ENCODE data around the gene PPM1L. TPM values are rescaled to one million over a fixed set of nuclear protein-coding genes. Genes with fewer than 3 reads are reported as not detected.

Gene PPM1L
- total and polyA plus RNA-seq, 2 donors (not counting 1 experiment from before 2014, with no cell fraction given) = 1.1 to 12.0 TPM

- H3K9ac ChIP-seq (ENCODE audit: low read length) = no peak overlapping the region
- no peaks in the 10 kb centered on the region for H3K9me3 Mint-ChIP-seq (ENCODE audit: insufficient read depth)
- no peaks in the 10 kb centered on the region for H3K27me3 ChIP-seq (replicated peaks in 1 of 4; ENCODE audit: control extremely low read depth in 1 of 4, control insufficient read depth in 3 of 4, insufficient read depth in 4 of 4, low read length in 3 of 4)
- no peaks in the 10 kb centered on the region for H3K9me3 ChIP-seq (ENCODE audit: control extremely low read depth in 1 of 3, control insufficient read depth in 2 of 3, insufficient read depth in 1 of 3, low read length in 2 of 3)
- H3K27ac Mint-ChIP-seq = no peak overlapping the region
- no peaks in the 10 kb centered on the region for H3K79me2 ChIP-seq (ENCODE audit: control insufficient read depth, insufficient read depth, low read length)
- no CpG with 5 or more reads among the region's 1 CpG for whole genome bisulfite sequencing (ENCODE audit: insufficient coverage)
- H2AFZ ChIP-seq (ENCODE audit: insufficient read depth, low read depth, low read length, poor library complexity, severe bottlenecking) = no peak overlapping the region
- no peaks in the 10 kb centered on the region for H3K27me3 Mint-ChIP-seq
- DNase-seq (no peak), ATAC-seq (ENCODE audit: low read depth) (no peak)
- no peaks in the 10 kb centered on the region for H3K4me1 Mint-ChIP-seq
- no peaks in the 10 kb centered on the region for H3K4me1 ChIP-seq (ENCODE audit: control insufficient read depth in 2 of 2, insufficient read depth in 2 of 2, low read length in 2 of 2)
- H3K4me3 ChIP-seq (ENCODE audit: control extremely low read depth in 1 of 5, extremely low read depth in 1 of 5, insufficient read depth in 1 of 5, low read depth in 2 of 5, low read length in 4 of 5) = no peak overlapping the region
- H4K20me1 ChIP-seq (ENCODE audit: control insufficient read depth, insufficient read depth, low read length, poor library complexity, severe bottlenecking) = no peaks in the 10 kb centered on the region
- H3K27ac ChIP-seq (ENCODE audit: low read length in 2 of 2) = no peak overlapping the region
- no peaks in the 10 kb centered on the region for H3K36me3 ChIP-seq (replicated peaks in 1 of 2; ENCODE audit: control extremely low read depth in 1 of 2, control insufficient read depth in 1 of 2, extremely low read depth in 1 of 2, insufficient read depth in 2 of 2, low read length in 1 of 2)
- TF ChIP-seq CTCF (IDR thresholded peaks at IDR 0.05) = no peak
- no peak for TF ChIP-seq EZH2 (IDR thresholded peaks at IDR 0.05; ENCODE audit: borderline replicate concordance, insufficient read depth, low read depth, low read length, poor library complexity, severe bottlenecking)
- POLR2A ChIA-PET = no interaction called here
- no peak overlapping the region for H3K4me3 Mint-ChIP-seq
- CTCF ChIA-PET = interaction anchor here (1.1 kb wide), 1 partner anchor 12 kb away, joined by 3 read pairs; no protein-coding TSS in a partner anchor
- intact Hi-C loops (cut with micrococcal nuclease) = no loop called here
- no peak overlapping the region for H3K4me2 ChIP-seq (replicated peaks; ENCODE audit: low read depth, low read length, poor library complexity, severe bottlenecking)
These were observed 64.4 kb downstream of the PPM1L start for GRCh38 chr3:160820430-160820829.

GRCh38 chr3:160822936-160823335, 66.9 kb downstream of the PPM1L start:
- H3K79me2 ChIP-seq (ENCODE audit: control insufficient read depth, insufficient read depth, low read length) = no peaks in the 10 kb centered on the region
- H3K4me1 ChIP-seq (ENCODE audit: control insufficient read depth in 2 of 2, insufficient read depth in 2 of 2, low read length in 2 of 2) = no peaks in the 10 kb centered on the region
- no peak overlapping the region for H3K4me2 ChIP-seq (replicated peaks; ENCODE audit: low read depth, low read length, poor library complexity, severe bottlenecking)
- no peaks in the 10 kb centered on the region for H3K4me1 Mint-ChIP-seq
- no peak overlapping the region for H2AFZ ChIP-seq (ENCODE audit: insufficient read depth, low read depth, low read length, poor library complexity, severe bottlenecking)
- H3K36me3 ChIP-seq (replicated peaks in 1 of 2; ENCODE audit: control extremely low read depth in 1 of 2, control insufficient read depth in 1 of 2, extremely low read depth in 1 of 2, insufficient read depth in 2 of 2, low read length in 1 of 2) = no peaks in the 10 kb centered on the region
- no peak overlapping the region for H3K27ac ChIP-seq (ENCODE audit: low read length in 2 of 2)
- H3K27me3 Mint-ChIP-seq = no peaks in the 10 kb centered on the region
- intact Hi-C loops (cut with micrococcal nuclease) = no loop called here
- no peaks in the 10 kb centered on the region for H4K20me1 ChIP-seq (ENCODE audit: control insufficient read depth, insufficient read depth, low read length, poor library complexity, severe bottlenecking)
- TF ChIP-seq CTCF (IDR thresholded peaks at IDR 0.05) = no peak
- TF ChIP-seq EZH2 (IDR thresholded peaks at IDR 0.05; ENCODE audit: borderline replicate concordance, insufficient read depth, low read depth, low read length, poor library complexity, severe bottlenecking) = no peak
- H3K27me3 ChIP-seq (replicated peaks in 1 of 4; ENCODE audit: control extremely low read depth in 1 of 4, control insufficient read depth in 3 of 4, insufficient read depth in 4 of 4, low read length in 3 of 4) = no peaks in the 10 kb centered on the region
- ChIA-PET POLR2A (no interaction called here), CTCF (no interaction called here)
- no peaks in the 10 kb centered on the region for H3K9me3 Mint-ChIP-seq (ENCODE audit: insufficient read depth)
- H3K9me3 ChIP-seq (ENCODE audit: control extremely low read depth in 1 of 3, control insufficient read depth in 2 of 3, insufficient read depth in 1 of 3, low read length in 2 of 3) = no peaks in the 10 kb centered on the region
- no peak overlapping the region for H3K4me3 Mint-ChIP-seq
- H3K4me3 ChIP-seq (ENCODE audit: control extremely low read depth in 1 of 5, extremely low read depth in 1 of 5, insufficient read depth in 1 of 5, low read depth in 2 of 5, low read length in 4 of 5) = no peak overlapping the region
- DNase-seq (no peak), ATAC-seq (ENCODE audit: low read depth) (no peak)
- H3K27ac Mint-ChIP-seq = no peak overlapping the region
- no peak overlapping the region for H3K9ac ChIP-seq (ENCODE audit: low read length)

Data from B cell (primary cell).